M059J (cell line): Measurements from ENCODE around the gene SLC6A19. TPM values are rescaled to one million over a fixed set of nuclear protein-coding genes. Genes with fewer than 3 reads are reported as not detected.

ENCODE experiments used
- DNase-seq: peaks from one replicate; pipeline ENCODE4 v3.0.0-alpha.2; 2012; ENCODE audit warnings: low read depth
- total RNA-seq: library from RNA; depleted of rRNA; stranded (reverse); fragments of >200 nt; shearing (Covaris generic); gene quantifications from 2 replicates; pipeline ENCODE4 v1.2.3, GENCODE V29; 2014

SLC6A19 gene
- total RNA-seq, 1 experiment from 2014 or later = not detected

DNA sequence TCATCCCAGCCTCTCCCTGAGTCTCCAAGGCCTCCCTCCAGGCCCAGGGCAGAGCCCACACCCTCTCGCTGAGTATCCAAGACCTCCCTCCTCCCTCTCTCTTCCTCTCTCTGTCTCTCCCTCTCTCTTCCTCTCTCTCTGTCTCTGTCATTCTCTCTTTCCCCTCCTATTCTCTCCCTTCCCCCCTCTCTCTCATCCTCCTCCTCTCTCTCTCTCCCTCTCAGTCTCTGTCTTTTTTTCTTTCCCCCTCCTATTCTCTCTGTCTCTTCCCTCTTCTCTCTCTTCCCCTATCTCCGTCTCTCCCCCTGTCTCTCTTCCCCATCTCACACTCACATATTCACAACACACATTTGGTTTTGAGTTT lies 8.1 kb downstream of the SLC6A19 start:
- no peak for DNase-seq

DNA sequence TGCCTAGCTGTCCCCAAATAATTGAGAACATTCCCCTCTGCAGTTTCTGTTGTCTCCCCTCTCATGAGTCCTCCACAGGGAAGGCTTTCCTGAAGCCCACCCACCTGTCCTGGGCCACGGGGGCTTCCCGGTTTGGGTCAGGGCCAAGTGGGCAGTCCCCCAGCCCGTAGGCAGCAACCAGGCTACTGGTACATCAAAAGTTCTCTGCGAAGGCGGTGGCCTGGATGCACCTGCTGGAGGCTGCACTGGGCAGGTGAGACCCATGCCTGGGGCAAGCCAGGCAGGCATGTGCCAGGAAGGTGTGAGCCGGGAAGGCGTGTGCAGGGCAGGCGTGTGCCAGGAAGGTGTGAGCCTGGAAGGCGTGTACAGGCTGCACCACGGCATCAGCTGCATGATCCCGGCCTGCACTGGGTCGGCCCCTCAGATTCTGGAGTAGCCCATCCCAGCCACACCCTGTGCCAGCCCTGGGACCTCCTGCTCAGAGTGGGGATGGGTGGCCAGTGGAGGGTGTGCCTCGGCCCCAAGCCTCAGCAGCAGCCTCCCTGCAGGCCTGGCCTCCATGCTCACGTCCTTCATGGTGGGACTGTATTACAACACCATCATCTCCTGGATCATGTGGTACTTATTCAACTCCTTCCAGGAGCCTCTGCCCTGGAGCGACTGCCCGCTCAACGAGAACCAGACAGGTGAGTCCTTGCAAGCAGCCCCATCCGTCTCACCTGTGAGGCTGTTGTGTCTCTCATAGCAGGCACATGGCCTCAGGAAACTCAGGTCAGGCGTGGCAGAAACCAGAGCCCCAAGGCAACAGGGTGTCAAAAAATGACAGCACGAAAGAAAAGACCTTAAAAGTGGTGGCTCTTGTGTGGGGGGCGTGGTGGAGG lies 8.7 kb downstream of the SLC6A19 start:
- DNase-seq = no peak

DNA sequence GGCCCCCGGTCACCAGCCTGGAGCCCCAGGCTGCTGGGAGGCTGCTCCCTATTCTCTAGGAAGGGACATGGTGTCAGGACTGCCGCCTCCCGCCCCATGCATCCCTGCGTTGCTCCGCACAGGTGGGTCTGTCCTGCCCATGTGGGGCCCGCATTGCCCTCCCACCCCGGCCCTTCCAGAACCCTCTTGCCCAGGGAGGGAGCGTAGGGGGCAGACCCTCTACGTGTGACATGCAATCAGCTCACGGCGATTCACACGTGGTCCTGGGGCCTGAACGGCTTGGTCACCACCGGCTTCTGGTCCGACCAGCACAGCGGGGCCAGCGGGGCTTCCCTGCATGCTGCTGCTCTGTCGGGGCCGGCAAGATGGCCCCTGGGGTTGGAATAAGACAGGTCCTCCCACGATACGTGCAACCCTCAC lies 9.4 kb downstream of the SLC6A19 start:
- DNase-seq = no peak

DNA sequence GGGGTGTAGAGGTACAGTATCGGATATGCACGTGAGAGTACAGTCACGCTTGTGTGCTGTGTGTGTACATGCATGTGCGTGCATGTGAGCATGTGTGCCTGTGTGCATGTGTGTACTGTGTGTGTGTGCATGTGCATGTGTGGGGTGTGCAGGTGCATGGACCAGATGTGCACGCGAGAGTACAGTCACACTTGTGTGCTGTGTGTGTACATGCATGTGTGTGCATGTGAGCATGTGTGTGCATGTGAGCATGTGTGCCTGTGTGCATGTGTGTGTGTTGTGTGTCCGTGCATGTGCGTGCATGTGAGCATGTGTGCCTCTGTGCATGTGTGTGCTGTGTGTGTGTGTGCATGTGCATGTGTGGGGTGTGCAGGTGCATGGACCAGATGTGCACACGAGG lies 10.3 kb downstream of the SLC6A19 start:
- no peak for DNase-seq

DNA sequence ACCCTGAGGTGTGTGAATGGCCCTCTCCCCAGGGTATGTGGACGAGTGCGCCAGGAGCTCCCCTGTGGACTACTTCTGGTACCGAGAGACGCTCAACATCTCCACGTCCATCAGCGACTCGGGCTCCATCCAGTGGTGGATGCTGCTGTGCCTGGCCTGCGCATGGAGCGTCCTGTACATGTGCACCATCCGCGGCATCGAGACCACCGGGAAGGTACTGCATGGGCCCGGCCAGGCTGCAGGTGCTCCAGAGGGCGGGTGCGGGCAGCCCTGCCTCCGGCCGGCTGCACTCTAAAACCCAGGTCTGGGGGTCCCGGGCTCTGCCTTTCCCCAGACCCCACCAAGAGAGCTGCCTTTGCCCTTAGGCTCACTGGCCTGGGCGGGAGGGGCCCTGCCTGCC lies 10.9 kb downstream of the SLC6A19 start:
- DNase-seq = no peak

DNA sequence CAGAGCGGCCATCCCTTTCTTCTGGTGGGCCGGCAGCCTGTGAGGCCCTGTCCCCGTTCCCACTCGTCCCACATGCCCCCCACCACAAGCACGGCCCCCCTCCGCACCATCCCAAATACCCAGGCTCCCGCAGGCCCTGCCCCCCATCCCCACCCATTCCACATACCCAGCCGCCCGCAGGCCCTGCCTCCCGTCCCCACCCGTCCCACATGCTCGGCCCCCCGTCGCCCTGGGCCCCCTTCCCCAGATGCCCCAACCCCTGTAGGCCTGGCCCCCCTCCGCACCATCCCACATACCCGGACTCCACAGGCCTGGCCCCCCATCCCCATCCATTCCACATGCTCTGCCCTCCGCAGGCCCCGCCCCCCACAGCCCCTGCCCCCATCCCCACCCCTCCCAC lies 11.5 kb downstream of the SLC6A19 start:
- DNase-seq = no peak

DNA sequence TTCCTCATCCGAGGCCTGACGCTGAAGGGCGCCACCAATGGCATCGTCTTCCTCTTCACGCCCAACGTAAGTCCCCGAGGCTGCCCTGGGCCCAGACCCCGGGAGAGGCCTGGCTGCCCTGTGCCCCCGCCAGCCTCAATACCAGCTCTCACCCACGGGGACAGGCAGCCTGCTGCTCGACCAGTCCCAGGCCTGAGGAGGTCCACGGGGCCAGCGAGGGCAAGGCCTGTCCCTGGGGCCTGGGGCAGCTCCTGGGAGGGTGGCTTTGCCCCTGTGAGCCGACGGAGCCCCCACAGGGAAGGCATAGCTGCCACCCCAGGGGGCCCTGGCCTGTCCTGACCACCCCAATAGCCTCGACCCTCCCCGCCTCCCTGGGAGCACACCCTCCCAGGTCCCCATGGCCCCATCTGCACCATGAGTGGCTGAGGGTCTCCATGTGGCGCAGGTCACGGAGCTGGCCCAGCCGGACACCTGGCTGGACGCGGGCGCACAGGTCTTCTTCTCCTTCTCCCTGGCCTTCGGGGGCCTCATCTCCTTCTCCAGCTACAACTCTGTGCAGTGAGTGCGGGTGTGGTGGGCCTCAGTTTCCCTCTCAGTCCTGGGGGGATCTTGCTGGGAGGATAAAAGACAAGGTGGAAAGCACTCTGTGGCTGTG lies 12.2 kb downstream of the SLC6A19 start:
- no peak for DNase-seq

DNA sequence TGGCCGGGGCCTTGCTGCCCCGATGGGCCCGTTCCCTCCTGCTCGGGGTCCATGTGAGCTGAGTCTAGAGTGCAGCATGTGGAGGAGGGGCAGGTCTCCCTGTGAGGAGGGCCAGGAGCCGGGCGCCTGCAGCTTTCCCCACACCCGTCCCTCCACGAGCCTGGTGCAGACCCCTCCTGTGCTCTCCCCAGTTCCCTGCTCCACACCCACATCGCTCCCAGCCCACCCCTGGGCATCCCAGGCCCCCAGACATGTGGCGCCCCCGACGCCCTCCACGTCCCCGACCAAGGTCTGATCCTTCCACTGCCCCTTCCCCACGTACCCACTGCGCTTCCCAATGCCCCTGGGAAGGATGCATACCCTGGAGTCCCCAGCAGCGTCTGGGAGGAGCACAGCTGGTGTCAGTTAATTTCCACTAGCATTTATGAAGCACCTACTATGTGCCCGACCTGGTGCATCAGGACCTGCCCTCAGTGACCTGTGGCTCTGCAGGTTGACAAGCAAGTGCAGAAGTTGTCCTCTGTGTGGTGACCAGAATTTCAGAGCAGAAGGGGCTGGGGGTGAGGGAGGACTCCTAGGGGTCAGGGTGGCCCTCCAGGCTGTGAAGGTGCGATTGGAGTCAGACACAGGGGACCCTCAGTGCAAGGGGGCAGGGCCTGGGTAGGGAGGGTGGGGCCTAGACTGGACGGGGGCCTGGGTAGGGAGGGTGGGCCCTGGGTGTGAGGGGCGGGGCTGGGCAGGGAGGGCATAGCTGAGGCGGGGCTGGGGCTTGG lies 13.0 kb downstream of the SLC6A19 start:
- no peak for DNase-seq

DNA sequence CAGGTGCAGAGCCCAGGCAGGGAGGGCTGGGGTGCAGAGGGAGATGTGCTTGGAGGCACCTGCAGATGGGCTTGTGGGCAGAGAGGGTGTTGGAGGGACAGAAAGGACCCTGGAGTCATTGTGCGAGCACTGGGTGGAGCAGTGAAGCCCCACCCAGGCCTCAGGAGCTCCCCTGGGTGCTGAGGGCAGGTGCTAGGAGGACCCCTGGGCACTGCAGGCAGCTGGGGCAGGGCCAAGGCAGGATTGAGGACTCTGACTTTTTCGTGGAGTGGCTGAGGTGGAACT lies 13.5 kb downstream of the SLC6A19 start:
- DNase-seq = no peak

DNA sequence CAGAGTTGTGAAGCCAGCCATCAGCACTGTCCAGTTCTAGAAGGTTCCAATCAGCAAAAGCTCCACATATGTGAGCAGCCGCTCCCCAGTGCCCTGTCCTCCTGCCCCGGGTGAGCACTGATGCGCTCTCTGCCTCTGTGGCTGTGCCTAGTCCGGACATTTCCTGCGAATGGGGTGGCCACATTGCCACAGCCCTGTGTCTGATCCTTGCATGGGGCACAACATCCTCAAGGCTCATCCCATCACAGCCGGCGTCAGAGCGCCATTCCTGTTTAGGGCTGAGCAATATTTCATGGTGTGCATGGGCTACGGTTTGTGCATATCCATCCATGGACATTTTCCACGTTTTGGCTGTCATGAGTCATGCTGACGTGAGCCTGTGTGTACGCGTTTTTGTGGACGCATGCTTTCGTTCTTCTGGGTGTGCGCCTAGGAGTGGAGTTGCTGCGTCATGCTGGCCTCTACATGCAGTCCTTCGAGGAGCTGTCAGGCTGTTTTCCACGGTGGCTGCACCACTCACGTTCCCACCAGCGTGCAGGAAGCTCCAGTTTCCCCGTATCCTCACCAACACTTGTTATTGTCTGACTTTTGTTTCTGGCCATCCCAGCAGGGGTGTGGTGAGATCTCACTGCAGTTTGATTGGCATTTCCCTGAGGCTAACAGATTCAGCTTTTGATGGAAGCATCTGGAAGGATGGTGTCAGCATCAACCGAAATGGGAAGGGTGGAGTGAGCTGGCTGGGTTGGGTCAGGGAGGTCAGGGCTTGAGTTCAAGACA lies 14.1 kb downstream of the SLC6A19 start:
- no peak for DNase-seq

DNA sequence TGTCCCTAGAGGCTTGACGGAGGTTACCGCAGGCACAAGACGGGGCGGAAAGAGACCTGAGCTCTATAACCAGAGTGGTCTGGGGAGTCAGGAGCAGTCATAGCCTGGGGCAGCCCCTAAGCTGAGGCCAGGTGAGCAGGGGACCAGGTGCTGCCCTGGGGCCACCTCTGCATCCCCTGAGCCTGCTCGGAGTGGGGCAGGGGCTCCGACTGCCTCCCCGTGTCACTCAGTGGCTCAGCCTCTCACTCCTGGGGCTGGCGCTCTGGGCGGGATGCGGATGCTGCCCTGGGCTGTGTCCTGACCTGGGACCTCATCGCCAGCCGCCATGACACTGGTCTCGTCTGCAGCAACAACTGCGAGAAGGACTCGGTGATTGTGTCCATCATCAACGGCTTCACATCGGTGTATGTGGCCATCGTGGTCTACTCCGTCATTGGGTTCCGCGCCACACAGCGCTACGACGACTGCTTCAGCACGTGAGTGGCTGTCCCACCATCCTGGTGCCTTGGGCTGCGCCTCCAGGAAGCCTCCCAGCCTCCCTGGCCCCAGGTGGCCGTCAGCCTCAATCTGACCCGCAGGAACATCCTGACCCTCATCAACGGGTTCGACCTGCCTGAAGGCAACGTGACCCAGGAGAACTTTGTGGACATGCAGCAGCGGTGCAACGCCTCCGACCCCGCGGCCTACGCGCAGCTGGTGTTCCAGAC lies 15.0 kb downstream of the SLC6A19 start:
- no peak for DNase-seq

DNA sequence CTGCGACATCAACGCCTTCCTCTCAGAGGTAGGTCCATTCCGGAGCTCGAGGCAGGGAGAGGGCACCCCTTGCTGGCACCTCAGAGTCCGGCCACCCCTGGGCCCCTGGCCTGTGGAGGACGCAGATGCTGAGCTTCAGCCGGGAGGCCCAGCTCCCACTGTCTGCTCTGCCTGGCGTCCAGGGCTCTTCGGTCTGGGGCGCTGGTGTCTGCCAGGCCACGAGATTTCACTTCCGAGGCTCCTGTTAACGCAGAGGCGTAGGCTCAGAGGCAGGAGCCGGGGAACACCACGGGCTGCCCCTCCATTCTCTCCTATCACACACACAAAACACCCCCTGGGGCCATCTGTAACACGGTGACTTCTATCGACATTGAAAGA lies 15.5 kb downstream of the SLC6A19 start:
- no peak for DNase-seq

DNA sequence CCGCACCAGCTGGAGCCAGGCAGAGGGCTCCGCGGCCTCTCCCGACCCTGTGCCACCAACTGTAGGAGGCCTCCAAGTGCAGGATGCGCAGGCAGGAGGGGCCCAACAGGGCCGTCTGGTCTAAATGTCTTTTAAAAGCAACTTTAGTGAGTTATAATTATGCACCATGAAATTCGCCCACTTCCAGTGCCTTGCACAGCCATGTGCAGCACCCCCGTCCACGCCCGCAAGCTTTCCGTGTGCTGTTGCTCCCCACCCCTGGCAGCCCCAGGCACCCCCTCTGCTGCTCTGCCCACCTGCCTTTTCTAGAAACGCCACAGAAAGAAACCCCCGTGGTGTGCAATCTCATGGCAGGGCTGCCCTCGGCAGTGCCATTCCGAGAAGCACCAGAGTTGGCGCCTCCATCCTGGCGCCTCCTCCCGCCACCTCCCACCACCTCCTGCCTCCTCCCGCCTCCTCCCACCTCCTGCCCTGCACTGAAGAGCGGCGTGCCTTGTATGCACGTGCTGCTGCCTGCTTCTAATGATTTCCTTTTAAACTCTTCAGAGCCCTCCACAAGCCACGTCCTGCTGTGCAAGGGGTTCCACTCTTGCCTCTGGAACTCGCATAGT lies 16.3 kb downstream of the SLC6A19 start:
- DNase-seq = no peak

DNA sequence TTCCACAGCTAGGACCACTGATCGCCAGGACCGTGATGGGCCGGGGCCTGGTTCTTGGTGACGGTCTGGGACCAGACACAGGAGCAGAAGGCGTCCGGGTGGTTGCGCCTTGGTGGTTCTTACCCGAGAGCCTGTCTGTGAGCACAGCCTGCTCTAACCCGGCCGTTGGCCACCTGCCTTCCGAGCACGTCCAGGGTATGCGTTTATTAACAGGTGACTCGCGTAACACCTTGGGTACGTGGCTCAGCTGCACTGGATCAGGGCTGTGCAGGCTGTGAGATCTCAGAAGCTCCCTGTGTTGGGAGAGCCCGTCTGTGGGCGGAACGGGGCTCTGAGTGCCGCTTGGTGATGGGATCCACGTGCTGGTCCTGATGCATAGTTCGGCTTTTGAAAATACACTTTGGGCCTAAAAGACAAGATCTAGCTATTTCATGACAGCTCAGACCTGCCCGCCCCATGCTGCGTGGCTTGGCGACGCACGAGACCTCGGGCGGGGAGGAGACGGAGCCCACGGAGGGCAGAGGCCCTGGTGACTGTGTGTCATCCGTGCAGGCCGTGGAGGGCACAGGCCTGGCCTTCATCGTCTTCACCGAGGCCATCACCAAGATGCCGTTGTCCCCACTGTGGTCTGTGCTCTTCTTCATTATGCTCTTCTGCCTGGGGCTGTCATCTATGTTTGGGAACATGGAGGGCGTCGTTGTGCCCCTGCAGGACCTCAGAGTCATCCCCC lies 17.1 kb downstream of the SLC6A19 start:
- DNase-seq = no peak

DNA sequence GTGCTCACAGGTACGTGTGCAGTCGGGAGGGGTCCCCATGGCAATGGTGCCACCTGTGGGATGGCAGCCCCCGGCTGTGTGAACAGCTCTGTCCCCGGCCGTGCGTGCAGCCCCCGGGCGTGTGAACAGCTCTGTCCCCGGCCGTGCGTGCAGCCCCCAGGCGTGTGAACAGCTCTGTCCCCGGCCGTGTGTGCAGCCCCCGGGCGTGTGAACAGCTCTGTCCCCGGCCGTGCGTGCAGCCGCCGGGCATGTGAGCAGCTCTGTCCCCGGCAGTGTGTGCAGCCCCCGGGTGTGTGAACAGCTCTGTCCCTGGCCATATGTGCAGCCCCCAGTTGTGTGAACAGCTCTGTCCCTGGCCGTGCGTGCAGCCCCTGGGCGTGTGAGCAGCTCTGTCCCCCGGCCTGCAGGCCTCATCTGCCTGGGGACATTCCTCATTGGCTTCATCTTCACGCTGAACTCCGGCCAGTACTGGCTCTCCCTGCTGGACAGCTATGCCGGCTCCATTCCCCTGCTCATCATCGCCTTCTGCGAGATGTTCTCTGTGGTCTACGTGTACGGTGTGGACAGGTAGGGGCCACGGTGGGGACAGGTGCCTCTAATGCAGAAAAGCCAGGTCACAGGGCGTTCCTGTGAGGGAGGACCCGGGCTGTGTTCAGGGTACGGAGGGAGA lies 17.8 kb downstream of the SLC6A19 start:
- DNase-seq = no peak

DNA sequence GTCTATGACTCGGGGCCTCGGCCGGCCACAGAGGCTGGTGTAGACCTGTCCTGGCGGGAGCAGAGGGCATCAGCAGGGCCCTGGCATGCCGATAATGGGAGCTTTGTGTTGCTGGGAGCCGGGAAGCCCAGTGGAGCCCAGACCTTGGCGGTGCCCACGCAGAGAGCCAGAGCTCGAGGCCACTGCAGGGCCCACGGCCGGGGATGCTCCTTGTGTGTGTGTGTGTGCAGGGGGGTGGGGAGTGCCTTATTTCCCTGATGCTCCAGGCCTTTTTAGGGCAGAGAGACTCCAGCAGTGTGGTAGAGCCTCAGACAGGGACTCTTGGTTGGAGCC lies 18.3 kb downstream of the SLC6A19 start:
- no peak for DNase-seq

DNA sequence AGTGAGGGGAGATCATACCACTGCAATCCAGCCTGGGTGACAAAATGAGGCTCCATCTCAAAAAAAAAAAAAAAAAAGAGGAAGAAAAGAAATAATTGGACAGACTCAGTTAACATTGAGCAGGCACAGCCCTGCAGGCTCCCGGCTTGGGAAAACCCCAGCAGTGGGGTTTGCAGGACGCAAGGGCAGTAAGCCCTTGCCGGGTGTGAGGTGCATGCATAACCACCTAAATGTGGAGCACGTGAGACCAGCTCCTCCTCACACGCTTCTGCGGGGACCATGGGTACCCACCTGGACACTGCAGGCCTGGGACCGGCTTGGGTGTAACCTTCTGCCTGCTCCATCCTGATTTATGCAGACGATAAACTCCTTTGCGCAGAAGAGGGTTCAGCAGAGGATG lies 19.0 kb downstream of the SLC6A19 start:
- no peak for DNase-seq

DNA sequence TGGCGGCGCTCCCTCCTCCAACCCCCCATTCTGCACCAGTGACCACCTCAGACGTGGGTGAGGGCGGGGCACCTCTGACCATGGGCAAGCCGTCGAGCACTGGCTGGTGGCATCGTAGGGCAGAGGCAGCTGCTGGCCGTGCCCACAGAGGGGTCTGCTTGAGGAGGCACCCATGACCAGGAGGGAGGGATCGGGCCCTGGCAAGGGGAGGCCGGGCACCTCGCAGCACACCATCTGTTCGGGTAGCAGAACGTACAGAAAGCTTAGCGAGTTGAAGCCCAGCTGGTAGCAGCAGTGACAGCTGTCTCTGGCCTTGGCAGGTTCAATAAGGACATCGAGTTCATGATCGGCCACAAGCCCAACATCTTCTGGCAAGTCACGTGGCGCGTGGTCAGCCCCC lies 19.4 kb downstream of the SLC6A19 start:
- no peak for DNase-seq

DNA sequence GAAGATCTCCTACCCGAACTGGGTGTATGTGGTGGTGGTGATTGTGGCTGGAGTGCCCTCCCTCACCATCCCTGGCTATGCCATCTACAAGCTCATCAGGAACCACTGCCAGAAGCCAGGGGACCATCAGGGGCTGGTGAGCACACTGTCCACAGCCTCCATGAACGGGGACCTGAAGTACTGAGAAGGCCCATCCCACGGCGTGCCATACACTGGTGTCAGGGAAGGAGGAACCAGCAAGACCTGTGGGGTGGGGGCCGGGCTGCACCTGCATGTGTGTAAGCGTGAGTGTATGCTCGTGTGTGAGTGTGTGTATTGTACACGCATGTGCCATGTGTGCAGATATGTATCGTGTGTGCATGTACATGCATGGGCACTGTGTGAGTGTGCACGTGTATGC lies 20.3 kb downstream of the SLC6A19 start:
- no peak for DNase-seq

DNA sequence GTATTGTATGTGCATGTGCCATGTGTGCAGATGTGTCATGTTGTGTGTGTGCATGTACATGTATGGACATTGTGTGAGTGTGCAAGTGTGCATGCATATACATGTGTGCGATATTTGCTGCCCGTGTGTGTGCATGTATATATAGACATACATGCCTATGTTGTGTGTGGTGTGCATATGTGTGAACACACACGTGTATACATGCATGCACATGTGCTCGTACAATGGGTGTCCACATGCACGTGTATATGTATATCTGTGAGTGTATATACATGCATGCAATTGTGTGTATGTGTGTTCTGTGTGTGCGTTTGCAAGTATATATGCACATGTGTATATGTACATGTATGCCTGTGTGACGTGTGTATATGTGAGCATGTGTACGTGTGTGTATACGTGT lies 20.8 kb downstream of the SLC6A19 start:
- no peak for DNase-seq
